ENCODE results near the gene OR2T5.
"Not testable (repeated sequence)": the region's sequence is repeated elsewhere in the genome, so short reads cannot be mapped to it uniquely, and the experiment has no call there.

- not testable (repeated sequence) for TF ChIP-seq CTCF (conservative IDR thresholded peaks at IDR 0.05; ENCODE audit: low read depth, low read length); CEBPB (IDR thresholded peaks at IDR 0.05; ENCODE audit: low read depth, low read length); POLR2A (IDR thresholded peaks at IDR 0.05; ENCODE audit: low read depth, low read length); MAZ (IDR thresholded peaks at IDR 0.05; ENCODE audit: borderline replicate concordance, low read depth, low read length); BHLHE40 (IDR thresholded peaks at IDR 0.05; ENCODE audit: low read depth, low read length); RFX5 (IDR thresholded peaks at IDR 0.05; ENCODE audit: low read depth, low read length)
Observed at GRCh38 chr1:248448409-248449074, 39.8 kb upstream of the OR2T5 start.
